SK-N-SH treated with all-trans-retinoic acid at 6 μM for 48 hours (cell line): Measurements from ENCODE around the gene NACA2.
A peak's percentile ranks its signal among the peaks of the same experiment; 100 is the strongest.
"Not testable (repeated sequence)": the region's sequence is repeated elsewhere in the genome, so short reads cannot be mapped to it uniquely, and the experiment has no call there.

Experiments
- ATAC-seq: fragments of 200-7000 bp; cut with Tn5 transposase; 3 replicates; pipeline ENCODE4 v1.9.1; 2020; ENCODE audit warnings: mild to moderate bottlenecking, moderate library complexity
- CREB5 ChIP-seq: fragments of 250-450 bp; sonication (Bioruptor Pico); IDR thresholded peaks from 2 replicates; pipeline ENCODE4 v1.5.1; 2020; ENCODE audit warnings: low read depth, mild to moderate bottlenecking, moderate library complexity
- CSDC2 ChIP-seq: fragments of 250-450 bp; sonication (Bioruptor Pico); IDR thresholded peaks from 2 replicates; pipeline ENCODE4 v1.5.0; 2020; ENCODE audit warnings: mild to moderate bottlenecking, moderate library complexity
- CSRNP3 ChIP-seq: fragments of 250-450 bp; sonication (Bioruptor Pico); IDR thresholded peaks from 2 replicates; pipeline ENCODE4 v1.5.1; 2021; ENCODE audit warnings: mild to moderate bottlenecking, moderate library complexity
- ESRRG ChIP-seq: fragments of 250-450 bp; sonication (Bioruptor Pico); IDR thresholded peaks from 2 replicates; pipeline ENCODE4 v1.6.1; 2021; ENCODE audit warnings: mild to moderate bottlenecking
- GLIS3 ChIP-seq: fragments of 250-450 bp; sonication (Bioruptor Pico); IDR thresholded peaks from 2 replicates; pipeline ENCODE4 v1.5.0; 2020; ENCODE audit warnings: mild to moderate bottlenecking, moderate library complexity
- ISL1 ChIP-seq: fragments of 250-450 bp; sonication (Bioruptor Pico); IDR thresholded peaks from 2 replicates; pipeline ENCODE4 v2.1.2; 2022; ENCODE audit warnings: mild to moderate bottlenecking, moderate library complexity
- OSR1 ChIP-seq: fragments of 250-450 bp; sonication (Bioruptor Pico); IDR thresholded peaks from 2 replicates; pipeline ENCODE4 v1.8.0; 2022; ENCODE audit warnings: moderate library complexity, mild to moderate bottlenecking, inconsistent platforms
- RARB ChIP-seq: fragments of 250-450 bp; sonication (Bioruptor Pico); IDR thresholded peaks from 2 replicates; pipeline ENCODE4 v1.8.0; 2021; ENCODE audit warnings: mild to moderate bottlenecking, moderate library complexity
- SNAI2 ChIP-seq: fragments of 250-450 bp; sonication (Bioruptor Pico); IDR thresholded peaks from 2 replicates; pipeline ENCODE4 v1.5.0; 2020; ENCODE audit warnings: mild to moderate bottlenecking, moderate library complexity
- TCF4 ChIP-seq: fragments of 250-450 bp; sonication (Bioruptor Pico); IDR thresholded peaks from 2 replicates; pipeline ENCODE4 v1.8.0; 2021; ENCODE audit warnings: mild to moderate bottlenecking, moderate library complexity, borderline replicate concordance
- TOX ChIP-seq: fragments of 250-450 bp; sonication (Bioruptor Pico); IDR thresholded peaks from 2 replicates; pipeline ENCODE4 v1.8.0; 2021; ENCODE audit warnings: mild to moderate bottlenecking, moderate library complexity, borderline replicate concordance
- TSHZ2 ChIP-seq: fragments of 250-450 bp; sonication (Bioruptor Pico); IDR thresholded peaks from 2 replicates; pipeline ENCODE4 v1.5.0; 2020; ENCODE audit warnings: mild to moderate bottlenecking, moderate library complexity
- ZC3H10 ChIP-seq: fragments of 250-450 bp; sonication (Bioruptor Pico); IDR thresholded peaks from 2 replicates; pipeline ENCODE4 v1.5.1; 2021; ENCODE audit warnings: mild to moderate bottlenecking, moderate library complexity
- ZFP30 ChIP-seq: fragments of 450-650 bp; formaldehyde crosslinking; IDR thresholded peaks from 2 replicates; pipeline ENCODE4 v1.5.0; 2022; ENCODE audit warnings: mild to moderate bottlenecking, moderate library complexity
- ZNF70 ChIP-seq: fragments of 450-650 bp; formaldehyde crosslinking; IDR thresholded peaks from 2 replicates; pipeline ENCODE4 v1.5.0; 2020; ENCODE audit warnings: mild to moderate bottlenecking, moderate library complexity
- ZNF8 ChIP-seq: fragments of 450-650 bp; formaldehyde crosslinking; IDR thresholded peaks from 2 replicates; pipeline ENCODE4 v1.5.0; 2020; ENCODE audit warnings: mild to moderate bottlenecking, moderate library complexity

NACA2 gene

GRCh38 chr17:61556224-61557188 lies 34.5 kb downstream of the NACA2 start:
- ATAC-seq, result peak; percentile 62
- TF ChIP-seq CREB5 (CRISPR knock-in tag) (no peak), TSHZ2 (CRISPR knock-in tag) (peak; percentile 50; the same call in 1 of the 2 replicates)
- TF ChIP-seq, all 23 proteins: peak for 1

- ATAC-seq, result no peak; the same call in 2 of the 3 replicates
- 0 out of 2 replicates have a peak, but pooled peaks have one; percentile 29 for TF ChIP-seq ZC3H10 (CRISPR knock-in tag)
- TF ChIP-seq ISL1 (CRISPR knock-in tag), result peak; percentile 64
- TF ChIP-seq TOX (CRISPR knock-in tag), result no peak
- TF ChIP-seq TCF4 (CRISPR knock-in tag), result peak; percentile 60; the same call in 1 of the 2 replicates
These were observed 35.9 kb downstream of the NACA2 start for GRCh38 chr17:61555127-61555566.

GRCh38 chr17:61554209-61554608 lies 36.8 kb downstream of the NACA2 start:
- ATAC-seq, result no peak
- no peak for TF ChIP-seq OSR1 (CRISPR knock-in tag)
- no peak for TF ChIP-seq GLIS3 (CRISPR knock-in tag)
- no peak for TF ChIP-seq TCF4 (CRISPR knock-in tag)
- TF ChIP-seq ESRRG, result no peak
- no peak for TF ChIP-seq TSHZ2 (CRISPR knock-in tag)
- TF ChIP-seq ZNF8 (CRISPR knock-in tag), result no peak
- no peak for TF ChIP-seq RARB (CRISPR knock-in tag)
- no peak for TF ChIP-seq ZFP30
- TF ChIP-seq CSRNP3 (CRISPR knock-in tag), result no peak
- TF ChIP-seq SNAI2 (CRISPR knock-in tag), result no peak
- TF ChIP-seq ISL1 (CRISPR knock-in tag), result no peak

- not testable (repeated sequence) for ATAC-seq
These were observed 38.5 kb downstream of the NACA2 start for GRCh38 chr17:61552560-61552959.

GRCh38 chr17:61551255-61551742 lies 39.7 kb downstream of the NACA2 start:
- no peak for TF ChIP-seq CREB5 (CRISPR knock-in tag)
- TF ChIP-seq ZNF70 (CRISPR knock-in tag), result no peak
- no peak for TF ChIP-seq CSDC2 (CRISPR knock-in tag)
- TF ChIP-seq ZNF8 (CRISPR knock-in tag), result no peak
- no peak for TF ChIP-seq RARB (CRISPR knock-in tag)
- no peak for TF ChIP-seq TOX (CRISPR knock-in tag)

More at GRCh38 chr17:61551255-61551742, 39.7 kb downstream of the NACA2 start:
- ATAC-seq, result peak; percentile 92
